ENCODE data around the gene SRA1.

GRCh38 chr5:140555747-140556312 lies 1.4 kb downstream of the SRA1 start:
- TF ChIP-seq ZBTB21 (CRISPR knock-in tag; IDR thresholded peaks at IDR 0.05; ENCODE audit: borderline replicate concordance) (no peak), ZNF219 (CRISPR knock-in tag; IDR thresholded peaks at IDR 0.05; ENCODE audit: borderline replicate concordance) (no peak), KAT7 (CRISPR knock-in tag; IDR thresholded peaks at IDR 0.05; ENCODE audit: borderline replicate concordance) (no peak), CTCF (IDR thresholded peaks at IDR 0.05) (no peak), TEAD1 (CRISPR knock-in tag; IDR thresholded peaks at IDR 0.05) (no peak), JUN (CRISPR knock-in tag; IDR thresholded peaks at IDR 0.05) (no peak), E2F1 (CRISPR knock-in tag; IDR thresholded peaks at IDR 0.05) (no peak), MAX (CRISPR knock-in tag; IDR thresholded peaks at IDR 0.05) (no peak), ETV6 (CRISPR knock-in tag; IDR thresholded peaks at IDR 0.05) (no peak)
